Heart right ventricle (tissue), 16 donors: ENCODE measurements around the gene CPNE5. TPM values are rescaled to one million over a fixed set of nuclear protein-coding genes. Genes with fewer than 3 reads are reported as not detected.

Experiments
- ATAC-seq, 8 donors: fragments of 200-7000 bp; cut with Tn5 transposase; one replicate each; pipeline ENCODE4 v1.9.1; 2020; ENCODE audit warnings: mild to moderate bottlenecking in 8 of 8, moderate library complexity in 8 of 8, moderate number of reproducible peaks in 1 of 8
- DNase-seq, 2 donors: peaks; one replicate each; pipeline ENCODE4 v3.0.0-alpha.2; 2020
- H3K27ac ChIP-seq, 10 donors: fragments of 200-600 bp; sonication (generic) in 2 of 10; one replicate each; pipeline versions ENCODE4 v1.5.0 to v1.8.0; 2020 to 2022; ENCODE audit warnings: mild to moderate bottlenecking in 3 of 10
- H3K27me3 ChIP-seq, 7 donors: fragments of 200-600 bp; one replicate each; pipeline ENCODE4 v1.8.0; 2021 to 2022; ENCODE audit warnings: mild to moderate bottlenecking in 2 of 7
- H3K36me3 ChIP-seq, 9 donors: fragments of 200-600 bp; sonication (generic) in 1 of 9; one replicate each; pipeline versions ENCODE4 v1.5.0 to v1.8.0; 2020 to 2022; ENCODE audit warnings: mild to moderate bottlenecking in 2 of 9
- H3K4me1 ChIP-seq, 9 donors: fragments of 200-600 bp; sonication (generic) in 1 of 9; one replicate each; pipeline versions ENCODE4 v1.5.0 to v1.8.0; 2020 to 2022; ENCODE audit warnings: mild to moderate bottlenecking in 4 of 9
- H3K4me3 ChIP-seq, 10 donors: fragments of 200-600 bp; sonication (generic) in 2 of 10; one replicate each; pipeline versions ENCODE4 v1.5.0 to v1.8.0; 2020 to 2022; ENCODE audit warnings: mild to moderate bottlenecking in 7 of 10, moderate library complexity in 2 of 10
- H3K9me3 ChIP-seq, 11 donors: fragments of 200-600 bp in 10 of 11; sonication (generic) in 2 of 11; one replicate each; pipeline versions ENCODE4 v1.5.0 to v1.8.0; 2013 to 2022; ENCODE audit warnings: mild to moderate bottlenecking in 2 of 11, control low read depth in 1 of 11, moderate library complexity in 1 of 11
- WGBS, 2 donors: extraction: QIAGEN DNeasy Blood & Tissue Kit; methylation state at CpG; one replicate each; pipeline ENCODE4 v1.1.7; 2013; ENCODE audit warnings: inconsistent platforms in 1 of 2; 5-methylcytosine and 5-hydroxymethylcytosine counted together
- intact Hi-C, 10 donors: fragments of 100-400 bp; cut with DNase I; formaldehyde crosslinking; loops; one replicate each; pipeline versions ENCODE4 v1.11.1 to v1.14.2; 2022
- polyA plus RNA-seq, 2 donors: library from polyadenylated mRNA; stranded (reverse); fragments of 200-250 nt; gene quantifications; one replicate each; pipeline ENCODE4 v1.2.3, GENCODE V29; 2013
- total RNA-seq, 10 donors: library from RNA; stranded (reverse); fragmentation: NEBNext Ultra II Directional in 3 of 10; extraction: Animal tissue kit (Norgen Biotek cat#: 25700) in 3 of 10; gene quantifications; one replicate each; pipeline versions ENCODE4 v1.2.1 to v1.2.4, GENCODE V29; 2021 to 2023
- TF ChIP-seq, protein P1 (sequence below), 9 donors: fragments of 200-600 bp; sonication (generic) in 2 of 9; IDR thresholded peaks; one replicate each; pipeline versions ENCODE4 v1.5.0 to v1.8.0; 2021 to 2022; ENCODE audit warnings: antibody characterized with exemption in 9 of 9, mild to moderate bottlenecking in 5 of 9, moderate library complexity in 1 of 9
- donor health status: Arrhythmogenic right ventricular cardiomyopathy.
- donor health status: ischemic (EF 13 %, LVEDD 7.1; RV severe dilation, severe dysfunction).
- donor health status: healthy with polysubstance abuse.
- donor health status: DM: no; HTN: yes; CAD: no.
- donor health status: DM: no; HTN: no; CAD: no.
- donor health status: ischemic (EF 25% LVEDD 6.9; RV normal size, moderate dysfunction).
- donor health status: ischemic (EF 25% LVEDD 5.7; RV mildly dilated, moderate dysfunction).
- donor health status: healthy.
- donor health status: DM: yes; HTN: yes; CAD: no.
- donor health status: Ischemic cardiomyopathy.
- donor health status: ischemic (EF 35%, LVEDD 5.7; RV mildly dilated, moderate dysfunction).
- donor health status: nonischemic (EF 11% LVEDD 7.7; RV severe dilation, severe dysfunction).
- donor health status: DM: yes; HTN: yes; CAD: no.
- donor health status: PGD.
- donor health status: ischemic (EF 29% LVEDD 5.4; RV normal size, mild dysfunction).
- donor health status: nonischemic (EF 23%, LVEDD 6.1; RV moderate dilation, normal function).

The CPNE5 gene
- total and polyA plus RNA-seq, 12 donors = 2.8 to 98.2 (median 24.4) TPM

DNA sequence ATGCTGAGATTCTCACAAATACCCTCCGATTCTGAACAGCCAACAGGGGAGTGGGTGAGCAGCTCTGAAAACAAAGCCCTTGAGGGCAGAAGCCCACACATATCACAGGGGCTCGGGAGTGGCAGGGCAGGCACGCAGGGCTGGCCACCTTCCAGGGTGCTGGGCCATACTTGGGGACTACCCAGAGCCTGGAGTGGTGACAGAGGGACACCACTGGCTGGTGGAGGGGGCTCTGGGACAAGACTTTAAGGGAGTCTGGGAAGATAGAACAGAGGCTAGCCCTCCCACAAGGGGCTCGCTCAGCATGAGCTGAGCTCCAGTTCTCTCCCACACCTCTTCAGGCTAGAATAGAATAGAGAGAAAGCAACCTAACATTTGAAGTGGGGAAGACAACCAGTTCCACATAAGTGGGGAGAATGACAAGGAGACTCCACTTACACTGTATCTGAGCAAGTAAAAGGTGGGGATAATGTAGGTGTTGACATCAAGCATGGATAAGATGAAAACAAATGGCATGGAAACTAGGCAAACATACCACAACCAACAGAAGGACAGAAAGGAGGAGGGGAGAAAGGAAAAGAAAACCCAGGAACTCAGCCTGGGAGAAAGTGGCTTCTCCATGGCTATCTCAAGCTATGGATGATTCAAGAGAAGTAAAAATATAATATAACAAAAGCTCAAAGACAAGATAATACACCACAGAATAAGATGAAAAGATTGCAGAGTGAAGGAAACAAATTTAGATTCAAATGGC, 28.4 kb upstream of the CPNE5 start:
- peak overlapping the region; percentile 67 to 85 (median 77) for H3K27ac ChIP-seq
- intact Hi-C loops = no loop called here
- TF ChIP-seq, protein P1, sequence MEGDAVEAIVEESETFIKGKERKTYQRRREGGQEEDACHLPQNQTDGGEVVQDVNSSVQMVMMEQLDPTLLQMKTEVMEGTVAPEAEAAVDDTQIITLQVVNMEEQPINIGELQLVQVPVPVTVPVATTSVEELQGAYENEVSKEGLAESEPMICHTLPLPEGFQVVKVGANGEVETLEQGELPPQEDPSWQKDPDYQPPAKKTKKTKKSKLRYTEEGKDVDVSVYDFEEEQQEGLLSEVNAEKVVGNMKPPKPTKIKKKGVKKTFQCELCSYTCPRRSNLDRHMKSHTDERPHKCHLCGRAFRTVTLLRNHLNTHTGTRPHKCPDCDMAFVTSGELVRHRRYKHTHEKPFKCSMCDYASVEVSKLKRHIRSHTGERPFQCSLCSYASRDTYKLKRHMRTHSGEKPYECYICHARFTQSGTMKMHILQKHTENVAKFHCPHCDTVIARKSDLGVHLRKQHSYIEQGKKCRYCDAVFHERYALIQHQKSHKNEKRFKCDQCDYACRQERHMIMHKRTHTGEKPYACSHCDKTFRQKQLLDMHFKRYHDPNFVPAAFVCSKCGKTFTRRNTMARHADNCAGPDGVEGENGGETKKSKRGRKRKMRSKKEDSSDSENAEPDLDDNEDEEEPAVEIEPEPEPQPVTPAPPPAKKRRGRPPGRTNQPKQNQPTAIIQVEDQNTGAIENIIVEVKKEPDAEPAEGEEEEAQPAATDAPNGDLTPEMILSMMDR (IDR thresholded peaks at IDR 0.05) = no peak
- ATAC-seq = peak; percentile 63 to 91 (median 82)
- H3K9me3 ChIP-seq = no peaks in the 10 kb centered on the region
- H3K4me1 ChIP-seq = peaks cover 0 to 71% (median 31%) of the 10 kb centered on the region in 9 donors
- WGBS, 2 donors = 41 to 62% methylated on average over 4 of the region's 4 CpGs
- H3K4me3 ChIP-seq = no peak overlapping the region
- peaks cover 0 to 77% (median 0%) of the 10 kb centered on the region in 9 donors for H3K36me3 ChIP-seq
- DNase-seq = peak in 1 of 2 donors; percentile 60
- H3K27me3 ChIP-seq = no peaks in the 10 kb centered on the region

DNA sequence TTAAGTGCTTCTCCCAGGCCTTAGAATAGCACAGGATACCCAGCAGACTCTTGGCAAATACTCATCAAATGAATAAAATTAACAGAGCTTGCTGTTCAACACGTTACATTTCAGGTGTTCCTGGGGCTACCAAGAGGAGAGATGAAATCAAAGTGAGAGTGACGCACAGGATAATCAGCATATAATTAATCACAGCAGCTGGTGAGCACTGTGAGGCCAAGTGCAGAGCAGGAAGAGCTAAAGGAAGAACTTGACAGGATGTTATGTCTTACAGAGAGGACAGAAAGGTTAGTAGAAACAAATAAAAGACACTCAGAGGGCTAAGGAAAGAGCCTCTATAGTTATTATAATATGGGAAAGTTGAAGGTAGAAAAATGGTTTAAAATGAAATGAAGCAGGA, 26.6 kb upstream of the CPNE5 start:
- peak in 5 of 8 donors; percentile 15 to 56 (median 38) for ATAC-seq

DNA sequence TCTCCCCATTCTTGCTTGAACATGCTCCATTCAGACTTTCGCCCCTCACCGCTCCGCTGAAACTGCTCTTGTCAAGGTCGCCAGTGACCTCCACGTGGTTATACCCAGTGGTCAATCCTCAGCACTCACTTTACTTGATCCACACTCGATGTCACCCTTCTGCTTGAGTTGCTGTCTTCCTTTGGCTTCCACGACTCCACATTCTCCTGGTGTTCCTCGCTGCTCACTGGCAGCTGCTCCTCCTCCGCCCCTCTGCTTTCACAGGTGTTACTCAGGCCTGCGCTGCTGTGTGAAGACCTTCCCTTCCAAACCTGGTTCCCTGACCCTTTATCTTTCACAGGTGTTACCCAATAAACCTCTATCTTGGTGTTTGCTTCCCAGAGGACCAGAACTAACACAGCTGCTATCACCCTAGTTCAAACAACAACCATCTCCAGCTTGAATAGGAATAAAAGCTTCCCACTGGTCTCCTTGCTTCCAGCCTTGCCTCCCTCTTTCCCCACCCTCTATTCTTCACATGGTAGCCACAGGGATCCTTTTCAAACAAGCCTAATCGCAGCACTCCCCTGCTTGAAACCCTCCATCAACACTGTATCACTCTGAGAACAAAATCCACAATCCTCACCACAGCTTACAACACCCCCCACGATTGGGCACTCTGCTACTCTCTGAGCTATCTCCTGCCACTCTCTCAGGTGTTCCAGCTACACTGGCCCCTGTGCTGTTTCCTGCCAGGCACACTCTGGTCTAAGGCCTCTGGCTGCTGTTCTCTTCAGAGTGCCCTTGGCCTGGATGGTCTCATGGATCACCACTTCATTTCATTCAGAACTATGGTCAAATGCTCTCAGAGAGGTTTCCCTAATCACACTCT, 24.7 kb upstream of the CPNE5 start:
- peaks cover 0 to 59% (median 28%) of the 10 kb centered on the region in 9 donors for H3K4me1 ChIP-seq
- peak overlapping the region in 4 of 10 donors; percentile 12 to 72 (median 47) for H3K27ac ChIP-seq
- H3K4me3 ChIP-seq = no peak overlapping the region
- no peaks in the 10 kb centered on the region for H3K27me3 ChIP-seq
- TF ChIP-seq, protein P1 (IDR thresholded peaks at IDR 0.05) = no peak
- WGBS, 2 donors = 83 to 85% methylated on average over 12 of the region's 12 CpGs
- no peaks in the 10 kb centered on the region for H3K9me3 ChIP-seq
- H3K36me3 ChIP-seq = peaks cover 0 to 52% (median 0%) of the 10 kb centered on the region in 9 donors
- intact Hi-C loops = no loop called here
- ATAC-seq = peak in 2 of 8 donors; percentile 23 to 39
- no peak for DNase-seq

More for the DNA sequence above, 26.6 kb upstream of the CPNE5 start:
- intact Hi-C loops = no loop called here
- Histone ChIP-seq H3K9me3 (no peaks in the 10 kb centered on the region), H3K36me3 (peaks cover 0 to 72% (median 0%) of the 10 kb centered on the region in 9 donors), H3K4me3 (no peak overlapping the region), H3K27ac (peak overlapping the region in 9 of 10 donors; percentile 10 to 83 (median 72)), H3K27me3 (no peaks in the 10 kb centered on the region), H3K4me1 (peaks cover 0 to 64% (median 31%) of the 10 kb centered on the region in 9 donors)
- DNase-seq = no peak
- 27 to 50% methylated on average over 2 of the region's 2 CpGs for WGBS, 2 donors
- TF ChIP-seq, protein P1 (IDR thresholded peaks at IDR 0.05) = no peak

DNA sequence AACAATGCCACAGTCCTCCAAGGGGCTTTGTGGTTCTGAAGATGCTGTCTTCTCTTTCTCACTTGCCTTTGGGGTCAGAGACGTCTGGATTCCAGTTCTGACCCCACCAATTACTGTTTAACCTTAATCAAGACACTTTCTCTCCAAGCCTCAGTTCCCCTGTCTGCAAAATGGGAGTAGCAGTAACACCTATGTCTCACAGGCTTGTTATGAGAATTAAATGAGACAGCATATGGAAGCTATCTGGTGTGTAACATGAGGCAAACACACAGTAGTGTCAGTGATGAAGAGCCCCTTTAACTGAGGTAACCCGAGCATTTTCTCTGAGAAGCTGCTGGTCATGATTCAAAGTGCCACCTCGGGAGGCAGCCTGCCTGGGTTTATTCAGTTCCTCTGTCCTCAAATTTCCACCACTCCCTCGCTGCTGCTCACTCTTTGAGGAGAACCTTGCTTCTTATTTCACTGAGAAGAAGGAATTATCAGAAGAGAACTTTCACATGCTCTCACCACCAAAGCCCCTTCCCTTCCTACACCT, 23.7 kb upstream of the CPNE5 start:
- WGBS, 2 donors = 90 to 92% methylated on average over 4 of the region's 4 CpGs
- no peaks in the 10 kb centered on the region for H3K9me3 ChIP-seq
- DNase-seq = no peak
- intact Hi-C loops = no loop called here
- TF ChIP-seq, protein P1 (IDR thresholded peaks at IDR 0.05) = no peak
- no peaks in the 10 kb centered on the region for H3K27me3 ChIP-seq
- ATAC-seq = no peak
- H3K27ac ChIP-seq = peak overlapping the region in 1 of 10 donors; percentile 60
- H3K4me1 ChIP-seq = peaks cover 0 to 57% (median 30%) of the 10 kb centered on the region in 9 donors
- peaks cover 0 to 46% (median 0%) of the 10 kb centered on the region in 9 donors for H3K36me3 ChIP-seq
- no peak overlapping the region for H3K4me3 ChIP-seq
